ENCODE data around the gene RFNG.
"Not testable (repeated sequence)": the region's sequence is repeated elsewhere in the genome, so short reads cannot be mapped to it uniquely, and the experiment has no call there.

Gene RFNG

GRCh38 chr17:82048571-82048971 lies 3.0 kb downstream of the RFNG start:
- peaks cover 11% of the 10 kb centered on the region for H3K4me1 Mint-ChIP-seq (ENCODE audit: low read depth)
- H3K36me3 Mint-ChIP-seq, result no peaks in the 10 kb centered on the region
- H3K4me3 Mint-ChIP-seq, result no peak overlapping the region
- H3K27me3 Mint-ChIP-seq, result no peaks in the 10 kb centered on the region
- no peak overlapping the region for H3K27ac Mint-ChIP-seq
- H3K9me3 Mint-ChIP-seq (ENCODE audit: low read depth), result no peaks in the 10 kb centered on the region

- Mint-ChIP-seq H3K4me3 (no peak overlapping the region), H3K9me3 (ENCODE audit: low read depth) (no peaks in the 10 kb centered on the region), H3K27me3 (no peaks in the 10 kb centered on the region), H3K4me1 (ENCODE audit: low read depth) (peaks cover 8% of the 10 kb centered on the region), H3K36me3 (no peaks in the 10 kb centered on the region), H3K27ac (no peak overlapping the region)
These were observed 3.6 kb downstream of the RFNG start for GRCh38 chr17:82047914-82048570.

GRCh38 chr17:82047379-82047778 lies 4.2 kb downstream of the RFNG start:
- no peaks in the 10 kb centered on the region for H3K9me3 Mint-ChIP-seq (ENCODE audit: low read depth)

GRCh38 chr17:82046903-82047302 lies 4.7 kb downstream of the RFNG start:
- no peak overlapping the region for H3K4me3 Mint-ChIP-seq
- no peaks in the 10 kb centered on the region for H3K36me3 Mint-ChIP-seq
- no peaks in the 10 kb centered on the region for H3K27me3 Mint-ChIP-seq

More at GRCh38 chr17:82047379-82047778, 4.2 kb downstream of the RFNG start:
- Mint-ChIP-seq H3K27me3 (no peaks in the 10 kb centered on the region), H3K4me3 (peak overlapping the region; percentile 30), H3K4me1 (ENCODE audit: low read depth) (peaks cover 8% of the 10 kb centered on the region), H3K27ac (no peak overlapping the region), H3K36me3 (no peaks in the 10 kb centered on the region)

DNA sequence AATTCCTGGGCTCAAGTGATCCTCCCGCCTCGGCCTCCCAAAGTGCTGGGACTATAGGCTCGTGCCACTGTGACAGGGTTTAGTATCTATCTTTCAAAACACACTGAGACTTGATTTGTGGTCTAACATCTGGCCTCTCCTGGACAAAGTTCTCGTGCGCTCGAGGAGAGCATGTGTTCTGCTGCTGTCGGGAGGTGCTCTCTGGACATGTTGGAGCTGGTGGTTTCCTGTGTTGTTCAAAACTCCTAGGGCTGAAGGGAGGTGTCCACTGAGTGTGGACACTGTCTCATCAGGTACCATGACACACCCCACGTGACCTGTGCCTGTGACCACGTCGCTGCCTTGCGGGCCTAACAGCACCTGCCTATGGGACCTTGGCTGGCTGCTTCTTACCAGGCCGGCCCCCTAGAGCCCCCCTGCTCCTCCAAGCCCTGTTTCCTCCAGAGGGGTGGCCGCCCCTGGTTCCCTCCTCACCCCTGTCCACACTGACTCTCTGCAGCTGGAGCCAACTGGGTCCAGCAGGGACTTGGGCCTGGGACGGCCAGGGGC lies 5.6 kb downstream of the RFNG start:
- Mint-ChIP-seq H3K36me3 (no peaks in the 10 kb centered on the region), H3K27ac (no peak overlapping the region), H3K27me3 (no peaks in the 10 kb centered on the region), H3K9me3 (ENCODE audit: low read depth) (no peaks in the 10 kb centered on the region), H3K4me3 (no peak overlapping the region), H3K4me1 (ENCODE audit: low read depth) (peaks cover 8% of the 10 kb centered on the region)

More at GRCh38 chr17:82046903-82047302, 4.7 kb downstream of the RFNG start:
- H3K4me1 Mint-ChIP-seq (ENCODE audit: low read depth), result peaks cover 8% of the 10 kb centered on the region
- no peaks in the 10 kb centered on the region for H3K9me3 Mint-ChIP-seq (ENCODE audit: low read depth)
- no peak overlapping the region for H3K27ac Mint-ChIP-seq

GRCh38 chr17:82043507-82043906 lies 8.1 kb downstream of the RFNG start:
- Mint-ChIP-seq H3K9me3 (ENCODE audit: low read depth) (no peaks in the 10 kb centered on the region), H3K27ac (no peak overlapping the region), H3K4me1 (ENCODE audit: low read depth) (peaks cover 7% of the 10 kb centered on the region), H3K4me3 (no peak overlapping the region), H3K36me3 (no peaks in the 10 kb centered on the region), H3K27me3 (no peaks in the 10 kb centered on the region)

DNA sequence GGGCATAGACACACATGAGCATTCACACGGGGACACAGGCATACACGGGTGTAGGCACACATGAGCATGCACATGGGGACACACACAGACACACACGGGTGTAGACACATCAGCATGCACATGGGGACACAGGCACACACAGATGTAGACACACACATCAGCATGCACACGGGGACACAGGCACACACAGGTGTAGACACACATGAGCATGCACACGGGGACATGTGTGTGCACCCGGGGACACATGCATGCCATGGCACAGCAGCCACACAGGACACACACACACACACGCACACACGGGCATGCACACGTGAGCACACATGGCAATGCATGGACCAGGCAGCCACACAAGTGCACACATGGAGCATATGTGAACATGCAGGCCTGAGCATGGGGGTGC lies 9.0 kb downstream of the RFNG start:
- Mint-ChIP-seq H3K9me3 (ENCODE audit: low read depth) (no peaks in the 10 kb centered on the region), H3K4me1 (ENCODE audit: low read depth) (peaks cover 12% of the 10 kb centered on the region), H3K4me3 (no peak overlapping the region), H3K36me3 (no peaks in the 10 kb centered on the region), H3K27ac (no peak overlapping the region), H3K27me3 (no peaks in the 10 kb centered on the region)

DNA sequence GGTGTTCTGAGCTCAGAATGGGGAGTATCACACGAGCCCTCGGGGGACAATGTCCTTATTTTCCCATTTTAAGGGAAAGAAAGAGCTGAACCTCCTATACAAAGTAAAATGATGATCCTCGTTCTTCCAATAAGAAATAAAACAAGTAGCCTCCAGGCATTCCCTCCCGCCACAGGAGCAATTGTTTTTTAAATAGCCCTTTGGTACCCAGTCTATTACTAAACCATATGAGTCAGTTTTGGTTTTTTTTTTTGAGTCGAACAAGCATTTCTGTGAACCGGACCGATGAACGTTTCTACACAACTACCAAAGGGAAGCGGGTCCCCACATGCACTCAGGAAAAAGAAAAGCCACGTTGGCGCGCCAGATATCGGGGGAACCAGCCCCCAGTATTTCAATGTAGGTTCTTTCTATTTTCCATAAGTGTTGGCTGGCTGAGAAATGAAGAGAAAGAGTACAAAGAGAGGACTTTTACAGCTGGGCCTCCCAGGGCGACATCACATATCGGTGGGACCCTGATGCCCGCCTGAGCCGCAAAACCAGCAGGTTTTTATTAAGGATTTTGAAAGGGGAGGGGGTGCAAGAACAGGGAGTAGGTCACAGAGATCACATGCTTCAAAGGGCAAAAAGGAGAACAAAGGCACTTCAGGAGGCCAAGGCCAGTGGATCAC lies 10.3 kb downstream of the RFNG start:
- no peaks in the 10 kb centered on the region for H3K27me3 Mint-ChIP-seq
- no peak overlapping the region for H3K4me3 Mint-ChIP-seq
- no peaks in the 10 kb centered on the region for H3K36me3 Mint-ChIP-seq
- H3K4me1 Mint-ChIP-seq (ENCODE audit: low read depth), result peaks cover 11% of the 10 kb centered on the region
- H3K27ac Mint-ChIP-seq, result no peak overlapping the region
- H3K9me3 Mint-ChIP-seq (ENCODE audit: low read depth), result no peaks in the 10 kb centered on the region

DNA sequence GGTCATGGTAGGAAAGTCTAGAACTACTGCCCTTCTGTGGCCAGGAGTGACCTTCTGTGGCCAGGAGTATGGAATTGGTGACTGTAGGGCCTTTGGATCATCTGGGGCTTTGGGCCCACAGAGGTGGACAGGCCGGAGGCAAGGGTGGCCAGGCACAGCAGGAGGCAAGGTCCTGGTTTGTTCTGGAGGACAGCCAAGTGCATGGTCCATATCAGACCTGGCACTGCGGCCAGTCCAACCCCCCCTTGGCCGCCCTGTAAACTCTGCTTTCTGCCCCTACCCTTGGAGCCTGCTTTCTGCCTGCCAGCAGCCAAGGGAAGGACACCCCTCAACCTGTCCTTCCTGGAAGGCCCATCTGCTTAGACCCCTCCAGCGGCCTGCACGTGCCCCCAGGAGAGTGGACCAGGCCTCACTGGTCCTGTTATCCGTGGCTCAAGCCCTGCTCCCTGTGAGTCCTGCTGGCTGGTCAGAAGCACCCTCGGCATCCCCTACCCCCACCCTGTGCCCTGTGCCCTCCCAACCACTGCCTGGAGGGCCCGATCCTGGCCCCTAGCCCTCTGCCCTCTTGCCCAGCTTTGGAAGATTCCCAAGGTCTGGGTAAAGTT lies 11.8 kb downstream of the RFNG start:
- Mint-ChIP-seq H3K27me3 (no peaks in the 10 kb centered on the region), H3K4me1 (ENCODE audit: low read depth) (peaks cover 21% of the 10 kb centered on the region), H3K9me3 (ENCODE audit: low read depth) (no peaks in the 10 kb centered on the region), H3K4me3 (no peak overlapping the region), H3K27ac (no peak overlapping the region), H3K36me3 (peaks cover 3% of the 10 kb centered on the region)

GRCh38 chr17:82038796-82039409 lies 12.7 kb downstream of the RFNG start:
- H3K27ac Mint-ChIP-seq; H3K36me3 Mint-ChIP-seq; H3K27me3 Mint-ChIP-seq; H3K9me3 Mint-ChIP-seq (ENCODE audit: low read depth): not testable (repeated sequence)
- H3K4me3 Mint-ChIP-seq, result peak overlapping the region; percentile 20
- peaks cover 21% of the 10 kb centered on the region for H3K4me1 Mint-ChIP-seq (ENCODE audit: low read depth)

DNA sequence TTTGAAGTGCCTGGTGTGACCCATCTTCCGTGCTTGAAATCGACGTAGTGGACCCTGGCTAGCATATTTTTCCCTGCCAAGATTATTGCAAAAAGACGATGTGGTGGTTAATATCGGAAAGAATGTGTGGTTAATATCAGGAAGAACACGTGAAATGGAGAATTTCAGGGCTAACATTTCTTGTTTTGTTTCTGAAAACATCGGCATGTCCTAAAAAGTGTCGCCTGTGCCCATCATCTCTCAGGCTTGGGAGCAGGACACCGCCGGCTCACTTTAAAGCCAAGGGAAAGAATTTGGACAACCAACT lies 13.8 kb downstream of the RFNG start:
- Mint-ChIP-seq H3K9me3 (ENCODE audit: low read depth) (no peaks in the 10 kb centered on the region), H3K4me1 (ENCODE audit: low read depth) (peaks cover 21% of the 10 kb centered on the region), H3K27ac (peak overlapping the region; percentile 81), H3K36me3 (peaks cover 3% of the 10 kb centered on the region), H3K27me3 (no peaks in the 10 kb centered on the region), H3K4me3 (peak overlapping the region; percentile 81)

- H3K27me3 Mint-ChIP-seq, result no peaks in the 10 kb centered on the region
- H3K4me3 Mint-ChIP-seq, result peak within 1 kb of the TSS; percentile 81
- H3K36me3 Mint-ChIP-seq, result peaks cover 3% of the 10 kb centered on the region
- H3K4me1 Mint-ChIP-seq (ENCODE audit: low read depth), result peaks cover 21% of the 10 kb centered on the region
- H3K9me3 Mint-ChIP-seq (ENCODE audit: low read depth), result no peaks in the 10 kb centered on the region
- peak within 1 kb of the TSS; percentile 81 for H3K27ac Mint-ChIP-seq
These were observed 14.3 kb downstream of the RFNG start, which contains the start of gene DCXR for GRCh38 chr17:82037092-82037888. Gene DCXR (minus strand): TSS chr17:82037697. CDS start chr17:82037682, 15 bp downstream.

GRCh38 chr17:82036634-82037091 lies 14.9 kb downstream of the RFNG start:
- H3K4me1 Mint-ChIP-seq (ENCODE audit: low read depth), result peaks cover 21% of the 10 kb centered on the region
- H3K36me3 Mint-ChIP-seq, result peaks cover 3% of the 10 kb centered on the region
- peak overlapping the region; percentile 69 for H3K4me3 Mint-ChIP-seq
- no peaks in the 10 kb centered on the region for H3K9me3 Mint-ChIP-seq (ENCODE audit: low read depth)
- no peak overlapping the region for H3K27ac Mint-ChIP-seq
- H3K27me3 Mint-ChIP-seq, result no peaks in the 10 kb centered on the region

GRCh38 chr17:82035956-82036633 lies 15.5 kb downstream of the RFNG start:
- Mint-ChIP-seq H3K9me3 (ENCODE audit: low read depth) (no peaks in the 10 kb centered on the region), H3K36me3 (peaks cover 3% of the 10 kb centered on the region), H3K4me3 (peak overlapping the region; percentile 75), H3K27me3 (no peaks in the 10 kb centered on the region), H3K4me1 (ENCODE audit: low read depth) (peaks cover 21% of the 10 kb centered on the region), H3K27ac (no peak overlapping the region)

Measured in activated naive CD8-positive, alpha-beta T cell (primary cell).